HG02610 (cell line): Measurements from ENCODE around the gene KCTD19.

Experiments
- ATAC-seq: cut with Tn5 transposase; IDR thresholded peaks from one replicate; pipeline ENCODE4 v1.9.1; 2021; ENCODE audit warnings: mild to moderate bottlenecking, moderate library complexity; ENCODE audit not compliant: unreplicated experiment

The KCTD19 gene

DNA sequence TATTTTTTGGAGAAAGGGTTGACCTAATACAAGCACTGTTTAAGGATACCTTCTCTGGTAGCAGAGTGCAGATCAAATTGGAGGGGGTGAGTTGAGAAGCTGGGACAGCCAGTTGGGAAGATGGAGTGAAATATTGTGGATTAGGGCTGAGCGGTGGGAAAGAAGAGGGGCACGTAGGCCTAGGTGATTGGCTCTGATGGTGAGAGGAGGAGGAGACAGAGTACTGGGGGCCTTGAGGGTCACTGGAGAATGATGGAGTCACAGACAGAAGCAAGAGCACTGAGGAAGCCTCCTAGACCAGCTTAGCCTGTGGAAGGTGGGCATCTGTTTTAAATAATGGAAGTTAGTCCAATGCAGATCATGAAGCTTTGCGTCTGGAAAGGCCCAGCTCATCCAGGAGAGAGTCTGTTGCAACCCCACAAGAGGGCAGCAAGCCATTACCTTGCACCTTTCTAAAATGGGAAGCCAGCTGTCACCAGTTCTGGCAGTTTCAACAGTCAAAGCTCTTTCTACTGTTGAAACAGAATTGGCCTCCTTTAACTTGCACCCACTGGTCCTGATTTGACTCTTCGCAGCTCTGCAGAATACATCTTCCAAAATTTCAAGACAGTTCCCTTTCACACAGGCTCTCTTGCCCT lies 66.0 kb downstream of the KCTD19 start:
- ATAC-seq: no peak

GRCh38 chr16:67259705-67260104 lies 66.8 kb downstream of the KCTD19 start:
- no peak for ATAC-seq

- no peak for ATAC-seq
Observed at GRCh38 chr16:67258161-67258835, 68.2 kb downstream of the KCTD19 start.

GRCh38 chr16:67257486-67258160 lies 68.9 kb downstream of the KCTD19 start:
- no peak for ATAC-seq

DNA sequence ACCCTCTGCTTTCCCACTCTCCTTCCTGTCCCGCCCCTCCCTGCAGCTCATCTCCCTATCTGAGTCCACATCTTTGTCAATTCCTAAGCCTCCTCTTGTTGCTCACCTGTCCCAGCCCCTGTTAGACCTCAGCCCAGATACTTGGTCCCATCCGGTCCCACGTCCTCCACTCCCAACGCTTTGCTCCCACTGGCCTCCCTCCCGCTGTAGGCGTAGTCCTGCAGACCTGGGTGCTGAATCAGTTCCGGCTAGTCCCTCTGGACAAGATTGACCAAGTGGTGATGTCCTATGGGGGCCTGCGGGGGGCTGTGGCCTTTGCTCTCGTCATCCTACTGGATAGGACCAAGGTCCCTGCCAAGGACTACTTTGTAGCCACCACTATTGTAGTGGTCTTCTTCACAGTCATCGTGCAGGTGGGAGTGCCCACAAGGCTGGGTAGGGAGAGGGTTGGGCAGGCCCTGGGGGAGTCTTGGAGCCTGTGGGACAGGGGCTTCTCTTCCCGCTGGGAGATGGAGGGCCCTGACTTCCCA lies 69.8 kb downstream of the KCTD19 start:
- no peak for ATAC-seq

DNA sequence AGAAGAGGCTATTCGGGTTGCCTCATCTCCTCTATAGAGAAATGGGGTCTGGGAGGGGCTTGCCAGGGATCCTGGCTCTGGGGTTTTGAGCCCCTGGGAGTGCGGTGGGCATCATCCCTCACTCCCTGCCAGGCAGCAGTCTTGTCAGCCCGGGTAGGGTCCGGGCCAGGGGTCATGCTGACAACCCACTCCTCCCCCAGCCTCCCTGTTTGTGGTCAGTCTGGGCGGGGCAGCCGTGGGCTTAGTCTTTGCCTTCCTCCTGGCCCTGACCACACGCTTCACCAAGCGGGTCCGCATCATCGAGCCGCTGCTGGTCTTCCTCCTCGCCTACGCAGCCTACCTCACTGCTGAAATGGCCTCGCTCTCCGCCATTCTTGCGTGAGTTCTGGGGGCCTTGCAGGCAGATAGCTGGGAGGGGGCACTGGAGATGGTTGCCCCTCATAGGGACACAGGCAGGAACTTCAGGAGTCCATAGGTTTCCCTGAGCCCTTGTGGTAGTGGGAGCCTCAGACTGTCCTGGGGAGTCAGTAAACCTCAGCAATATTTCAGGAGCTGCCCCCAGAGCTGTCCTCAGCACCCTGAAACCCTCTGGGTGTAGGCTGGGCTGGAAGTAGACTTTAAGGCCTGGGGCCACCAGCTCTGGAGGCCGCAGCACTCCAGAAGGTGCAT lies 70.9 kb downstream of the KCTD19 start:
- ATAC-seq: no peak

DNA sequence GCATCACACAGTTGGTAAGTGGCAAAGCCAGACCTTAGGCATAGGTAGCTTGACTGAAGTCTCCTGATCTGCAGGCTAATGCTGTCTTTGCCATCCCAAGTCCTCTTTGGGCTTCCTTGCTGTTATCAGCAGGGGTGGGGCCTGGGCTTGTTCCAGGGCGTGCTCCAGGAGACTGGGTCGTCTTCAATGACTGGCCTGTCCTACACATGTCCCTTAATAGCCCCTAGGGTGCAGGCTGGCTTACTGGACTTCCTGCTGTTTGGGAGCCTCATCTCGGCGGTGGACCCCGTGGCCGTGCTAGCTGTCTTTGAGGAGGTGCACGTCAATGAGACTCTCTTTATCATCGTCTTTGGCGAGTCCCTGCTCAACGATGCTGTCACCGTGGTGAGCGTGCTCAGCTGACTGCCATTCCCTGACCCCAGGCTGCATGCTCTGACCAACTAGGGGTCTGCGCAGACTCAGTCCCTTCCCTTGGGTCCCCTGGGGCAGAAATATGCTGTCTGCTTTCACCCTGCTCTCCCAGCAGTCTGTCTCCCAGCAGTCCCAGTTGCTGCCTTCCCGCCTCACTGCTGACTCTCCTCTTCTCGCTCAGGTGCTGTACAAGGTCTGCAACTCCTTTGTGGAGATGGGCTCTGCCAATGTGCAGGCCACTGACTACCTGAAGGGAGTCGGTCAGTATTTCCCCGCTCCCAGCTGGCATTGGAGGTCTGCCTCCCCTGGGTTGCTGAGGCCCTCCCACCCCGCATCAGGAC lies 71.6 kb downstream of the KCTD19 start:
- no peak for ATAC-seq

GRCh38 chr16:67252609-67253497 lies 73.7 kb downstream of the KCTD19 start:
- ATAC-seq: no peak

- no peak for ATAC-seq
Observed at GRCh38 chr16:67250045-67250327, 76.6 kb downstream of the KCTD19 start.

- ATAC-seq: no peak
Observed at GRCh38 chr16:67249178-67250044, 77.1 kb downstream of the KCTD19 start.

DNA sequence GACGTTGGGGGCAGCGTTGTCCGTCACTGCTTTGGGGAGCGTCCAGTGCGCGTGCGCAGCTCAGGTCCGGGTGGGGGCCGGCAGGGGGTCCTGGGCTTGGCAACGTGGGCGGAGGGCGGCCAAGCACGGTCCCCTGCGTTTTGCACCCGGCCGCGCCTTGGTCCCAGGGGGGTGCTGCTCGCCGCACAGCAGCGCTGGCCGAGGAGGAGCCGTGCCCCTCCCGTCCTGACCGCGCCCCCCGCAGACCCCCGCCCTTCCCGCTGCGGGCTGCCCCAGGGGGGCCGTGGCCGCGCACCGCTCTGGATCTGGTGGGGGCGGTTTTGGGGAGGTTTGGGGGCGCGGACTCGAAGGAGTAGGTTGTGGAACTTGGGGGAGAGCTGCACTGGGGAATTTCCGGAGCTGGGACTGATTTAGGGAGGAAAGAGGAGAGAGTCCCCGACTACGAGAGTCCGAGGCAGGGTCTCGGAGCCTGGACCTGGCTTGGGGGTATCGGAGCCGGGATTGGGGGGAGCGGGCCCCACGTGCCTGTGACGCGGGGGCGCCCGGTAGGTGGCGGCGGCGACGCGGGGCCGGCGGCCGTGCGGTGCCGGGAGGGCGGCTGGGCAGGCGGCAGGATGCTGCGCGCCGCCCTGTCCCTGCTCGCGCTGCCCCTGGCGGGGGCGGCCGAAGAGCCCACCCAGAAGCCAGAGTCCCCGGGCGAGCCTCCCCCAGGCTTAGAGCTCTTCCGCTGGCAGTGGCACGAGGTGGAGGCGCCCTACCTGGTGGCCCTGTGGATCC lies 78.0 kb downstream of the KCTD19 start, which contains the start of gene SLC9A5:
SLC9A5 (plus strand) TSS at position 579 of the 777 bp plus-strand sequence; CDS start at position 615, 36 bp downstream.
- no peak for ATAC-seq

DNA sequence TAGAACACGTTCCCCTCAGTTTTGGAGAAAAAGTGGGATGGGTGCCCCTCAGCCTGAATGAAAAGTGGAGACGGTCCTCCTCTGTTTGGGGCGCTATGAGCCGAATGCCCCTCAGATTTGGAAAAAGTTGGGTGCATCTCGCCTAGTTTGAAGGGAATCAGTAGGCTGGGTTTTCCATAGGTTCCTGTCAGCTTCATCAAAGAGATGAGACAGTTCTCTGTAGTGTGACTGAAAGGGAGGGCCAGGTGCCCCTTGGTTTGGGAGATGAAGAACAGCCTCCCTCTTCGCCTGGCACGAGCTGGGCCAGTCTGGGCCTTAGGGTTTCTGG lies 78.5 kb downstream of the KCTD19 start:
- ATAC-seq: no peak

DNA sequence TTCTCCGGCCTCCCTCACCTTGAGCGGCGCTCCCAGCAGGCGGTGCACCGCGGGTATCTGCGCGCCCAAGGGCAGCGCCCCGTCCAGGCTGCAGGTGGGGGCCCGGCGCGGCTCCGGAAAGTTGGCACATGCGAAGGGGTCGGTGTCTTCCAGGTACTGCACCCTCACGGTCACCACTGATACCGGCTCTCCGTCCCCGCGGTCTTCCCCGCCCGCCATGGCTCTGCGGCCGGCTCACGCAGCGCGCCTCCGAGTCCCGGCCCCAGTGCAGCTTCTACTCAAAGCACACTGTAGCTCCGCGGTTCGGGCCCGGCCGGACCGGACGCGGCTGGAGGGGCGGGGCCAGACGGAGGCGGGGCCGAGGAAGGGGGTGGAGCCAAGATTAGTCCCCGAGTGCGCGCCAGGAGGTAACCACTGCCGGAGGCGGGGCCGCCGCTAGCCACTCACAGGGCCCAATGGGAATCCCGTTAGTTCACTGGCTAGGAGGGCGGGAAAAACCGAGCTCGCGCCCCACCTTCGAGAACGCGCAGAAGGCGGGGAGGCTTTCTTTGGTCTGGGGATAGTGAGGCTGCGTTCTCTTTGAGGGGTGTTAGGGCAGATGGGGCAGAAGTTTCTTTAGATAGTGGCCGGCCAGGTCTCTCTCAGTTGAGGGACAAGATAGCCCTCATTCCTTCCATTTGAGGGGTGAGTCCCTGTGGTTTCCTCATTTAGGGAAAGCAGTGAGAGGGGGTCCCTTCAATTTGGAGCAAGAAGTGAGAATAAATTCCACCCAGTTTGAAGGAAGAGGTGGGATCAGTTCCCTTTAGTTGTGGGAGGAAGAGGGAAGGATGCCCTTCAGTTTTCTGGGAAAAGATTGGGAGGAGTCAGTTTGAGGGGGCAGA lies 79.1 kb downstream of the KCTD19 start, which contains the start of gene FHOD1:
FHOD1 (minus strand) TSS at position 290 of the 881 bp plus-strand sequence; CDS start at position 219, 71 bp downstream.
- peak; percentile 43 for ATAC-seq

GRCh38 chr16:67246756-67247191 lies 79.8 kb downstream of the KCTD19 start:
- peak; percentile 6 for ATAC-seq

- peak; percentile 18 for ATAC-seq
Observed at GRCh38 chr16:67246081-67246755, 80.3 kb downstream of the KCTD19 start.

DNA sequence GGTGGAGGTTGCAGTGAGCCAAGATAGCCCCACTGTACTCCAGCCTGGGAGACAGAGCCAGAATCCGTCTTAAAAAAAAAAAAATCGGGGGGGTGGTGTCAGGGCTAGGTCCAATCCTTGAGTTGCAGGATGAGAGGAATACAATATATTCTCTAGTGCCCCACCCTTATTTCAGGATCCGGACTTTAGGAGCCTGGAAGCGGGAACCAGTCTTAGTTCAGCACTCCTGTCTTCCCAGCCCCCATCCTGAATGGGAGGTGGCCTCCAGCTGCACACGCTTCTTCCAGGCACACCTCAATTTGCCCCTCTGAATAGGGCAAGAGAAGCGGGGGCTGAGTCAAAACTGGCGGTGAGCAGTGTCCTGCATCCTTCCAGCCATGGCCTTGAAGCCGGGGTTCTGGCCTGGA lies 80.9 kb downstream of the KCTD19 start:
- ATAC-seq: no peak
